ENCODE data around the gene LENG8. TPM values are rescaled to one million over a fixed set of nuclear protein-coding genes. Genes with fewer than 3 reads are reported as not detected.
"Not testable (repeated sequence)": the region's sequence is repeated elsewhere in the genome, so short reads cannot be mapped to it uniquely, and the experiment has no call there.

The LENG8 gene
- total RNA-seq, 1 donor, result 123 TPM

- no peaks in the 10 kb centered on the region for H3K27me3 ChIP-seq (ENCODE audit: insufficient read depth, low read length)
- peaks cover 29% of the 10 kb centered on the region for H3K4me1 ChIP-seq (ENCODE audit: insufficient read depth, low read length)
- no peaks in the 10 kb centered on the region for H3K9me3 ChIP-seq (ENCODE audit: low read depth, low read length)
- no peak overlapping the region for H3K4me3 ChIP-seq (ENCODE audit: low read length)
Observed at GRCh38 chr19:54459282-54460229, 10.6 kb downstream of the LENG8 start.

GRCh38 chr19:54460230-54461005 lies 11.4 kb downstream of the LENG8 start:
- Histone ChIP-seq H3K4me1 (ENCODE audit: insufficient read depth, low read length) (peaks cover 33% of the 10 kb centered on the region), H3K4me3 (ENCODE audit: low read length) (no peak overlapping the region), H3K9me3 (ENCODE audit: low read depth, low read length) (no peaks in the 10 kb centered on the region), H3K27me3 (ENCODE audit: insufficient read depth, low read length) (no peaks in the 10 kb centered on the region)

GRCh38 chr19:54461210-54461609 lies 12.2 kb downstream of the LENG8 start:
- H3K9me3 ChIP-seq (ENCODE audit: low read depth, low read length), result no peaks in the 10 kb centered on the region
- H3K4me3 ChIP-seq (ENCODE audit: low read length), result no peak overlapping the region
- peaks cover 33% of the 10 kb centered on the region for H3K4me1 ChIP-seq (ENCODE audit: insufficient read depth, low read length)
- no peaks in the 10 kb centered on the region for H3K27me3 ChIP-seq (ENCODE audit: insufficient read depth, low read length)

GRCh38 chr19:54461613-54462012 lies 12.6 kb downstream of the LENG8 start:
- H3K27me3 ChIP-seq (ENCODE audit: insufficient read depth, low read length), result no peaks in the 10 kb centered on the region
- no peaks in the 10 kb centered on the region for H3K9me3 ChIP-seq (ENCODE audit: low read depth, low read length)
- H3K4me1 ChIP-seq (ENCODE audit: insufficient read depth, low read length), result peaks cover 33% of the 10 kb centered on the region
- H3K4me3 ChIP-seq (ENCODE audit: low read length), result no peak overlapping the region

GRCh38 chr19:54462047-54462654 lies 13.2 kb downstream of the LENG8 start:
- Histone ChIP-seq H3K4me3 (ENCODE audit: low read length) (no peak overlapping the region), H3K9me3 (ENCODE audit: low read depth, low read length) (no peaks in the 10 kb centered on the region), H3K4me1 (ENCODE audit: insufficient read depth, low read length) (peaks cover 33% of the 10 kb centered on the region), H3K27me3 (ENCODE audit: insufficient read depth, low read length) (no peaks in the 10 kb centered on the region)

GRCh38 chr19:54462655-54463530 lies 13.9 kb downstream of the LENG8 start:
- Histone ChIP-seq H3K4me3 (ENCODE audit: low read length) (peak overlapping the region; percentile 61), H3K4me1 (ENCODE audit: insufficient read depth, low read length) (peaks cover 33% of the 10 kb centered on the region), H3K27me3 (ENCODE audit: insufficient read depth, low read length) (peaks cover 2% of the 10 kb centered on the region), H3K9me3 (ENCODE audit: low read depth, low read length) (no peaks in the 10 kb centered on the region)

GRCh38 chr19:54463531-54464043 lies 14.6 kb downstream of the LENG8 start, which contains the start of gene LENG9:
Gene LENG9, minus strand, starts transcription at chr19:54463778. Its CDS starts 252 bp downstream, at chr19:54463526.
- Histone ChIP-seq H3K4me3 (ENCODE audit: low read length) (peak within 1 kb of the TSS; percentile 61), H3K27me3 (ENCODE audit: insufficient read depth, low read length) (peaks cover 6% of the 10 kb centered on the region), H3K9me3 (ENCODE audit: low read depth, low read length) (no peaks in the 10 kb centered on the region), H3K4me1 (ENCODE audit: insufficient read depth, low read length) (peaks cover 33% of the 10 kb centered on the region)

GRCh38 chr19:54464044-54464629 lies 15.1 kb downstream of the LENG8 start:
- peaks cover 33% of the 10 kb centered on the region for H3K4me1 ChIP-seq (ENCODE audit: insufficient read depth, low read length)
- H3K9me3 ChIP-seq (ENCODE audit: low read depth, low read length), result no peaks in the 10 kb centered on the region
- peak overlapping the region; percentile 61 for H3K4me3 ChIP-seq (ENCODE audit: low read length)
- H3K27me3 ChIP-seq (ENCODE audit: insufficient read depth, low read length), result peaks cover 7% of the 10 kb centered on the region

- H3K27me3 ChIP-seq (ENCODE audit: insufficient read depth, low read length), result peaks cover 13% of the 10 kb centered on the region
- H3K4me3 ChIP-seq (ENCODE audit: low read length), result peak overlapping the region; percentile 61
- H3K4me1 ChIP-seq (ENCODE audit: insufficient read depth, low read length), result peaks cover 33% of the 10 kb centered on the region
- no peaks in the 10 kb centered on the region for H3K9me3 ChIP-seq (ENCODE audit: low read depth, low read length)
Observed at GRCh38 chr19:54464630-54465425, 15.8 kb downstream of the LENG8 start.

- Histone ChIP-seq H3K9me3 (ENCODE audit: low read depth, low read length) (no peaks in the 10 kb centered on the region), H3K4me3 (ENCODE audit: low read length) (no peak overlapping the region), H3K4me1 (ENCODE audit: insufficient read depth, low read length) (peaks cover 33% of the 10 kb centered on the region), H3K27me3 (ENCODE audit: insufficient read depth, low read length) (peaks cover 21% of the 10 kb centered on the region)
Observed at GRCh38 chr19:54465426-54466109, 16.6 kb downstream of the LENG8 start.

GRCh38 chr19:54466110-54466480 lies 17.1 kb downstream of the LENG8 start:
- H3K4me3 ChIP-seq (ENCODE audit: low read length); H3K9me3 ChIP-seq (ENCODE audit: low read depth, low read length): not testable (repeated sequence)
- Histone ChIP-seq H3K4me1 (ENCODE audit: insufficient read depth, low read length) (peaks cover 36% of the 10 kb centered on the region), H3K27me3 (ENCODE audit: insufficient read depth, low read length) (peaks cover 26% of the 10 kb centered on the region)

- Histone ChIP-seq H3K4me3 (ENCODE audit: low read length) (no peak overlapping the region), H3K27me3 (ENCODE audit: insufficient read depth, low read length) (peaks cover 43% of the 10 kb centered on the region), H3K4me1 (ENCODE audit: insufficient read depth, low read length) (peaks cover 15% of the 10 kb centered on the region), H3K9me3 (ENCODE audit: low read depth, low read length) (no peaks in the 10 kb centered on the region)
Observed at GRCh38 chr19:54469496-54469934, 20.5 kb downstream of the LENG8 start.

Data from mononuclear cell (primary cell).